Ishikawa (cell line): ENCODE data around the gene FNDC8.

ENCODE experiments used
- CEBPB ChIP-seq: IDR thresholded peaks from 2 replicates; pipeline ENCODE4 v1.6.1; 2012
- CREB1 ChIP-seq: IDR thresholded peaks from 2 replicates; pipeline ENCODE4 v1.6.1; 2012; ENCODE audit warnings: low read depth
- EGR1 ChIP-seq: IDR thresholded peaks from 2 replicates; pipeline ENCODE4 v1.6.1; 2012
- EP300 ChIP-seq: IDR thresholded peaks from 2 replicates; pipeline ENCODE4 v1.6.1; 2012; ENCODE audit warnings: borderline replicate concordance
- FOXM1 ChIP-seq: IDR thresholded peaks from 2 replicates; pipeline ENCODE4 v1.6.1; 2012; ENCODE audit warnings: low read depth, borderline replicate concordance
- NFIC ChIP-seq: IDR thresholded peaks from 2 replicates; pipeline ENCODE4 v1.6.1; 2012
- RAD21 ChIP-seq: IDR thresholded peaks from 2 replicates; pipeline ENCODE4 v1.6.1; 2012; ENCODE audit warnings: low read depth
- TAF1 ChIP-seq: IDR thresholded peaks from 2 replicates; pipeline ENCODE4 v1.6.1; 2012; ENCODE audit warnings: low read depth, mild to moderate bottlenecking
- TCF12 ChIP-seq: IDR thresholded peaks from 2 replicates; pipeline ENCODE4 v1.6.1; 2012; ENCODE audit warnings: low read depth
- TEAD4 ChIP-seq: IDR thresholded peaks from 2 replicates; pipeline ENCODE4 v1.6.1; 2012
- YY1 ChIP-seq: IDR thresholded peaks from 2 replicates; pipeline ENCODE4 v1.6.1; 2012; ENCODE audit warnings: low read depth
- ZBTB7A ChIP-seq: IDR thresholded peaks from 2 replicates; pipeline ENCODE4 v1.6.1; 2012; ENCODE audit warnings: low read depth
- TF ChIP-seq, protein P1 (sequence below): IDR thresholded peaks from 2 replicates; pipeline ENCODE4 v1.6.1; 2012
- TF ChIP-seq, protein P2 (sequence below): IDR thresholded peaks from 2 replicates; pipeline ENCODE4 v1.6.1; 2012
- TF ChIP-seq, protein P3 (sequence below): IDR thresholded peaks from 2 replicates; pipeline ENCODE4 v1.6.1; 2012; ENCODE audit warnings: low read depth, mild to moderate bottlenecking

Gene FNDC8

DNA sequence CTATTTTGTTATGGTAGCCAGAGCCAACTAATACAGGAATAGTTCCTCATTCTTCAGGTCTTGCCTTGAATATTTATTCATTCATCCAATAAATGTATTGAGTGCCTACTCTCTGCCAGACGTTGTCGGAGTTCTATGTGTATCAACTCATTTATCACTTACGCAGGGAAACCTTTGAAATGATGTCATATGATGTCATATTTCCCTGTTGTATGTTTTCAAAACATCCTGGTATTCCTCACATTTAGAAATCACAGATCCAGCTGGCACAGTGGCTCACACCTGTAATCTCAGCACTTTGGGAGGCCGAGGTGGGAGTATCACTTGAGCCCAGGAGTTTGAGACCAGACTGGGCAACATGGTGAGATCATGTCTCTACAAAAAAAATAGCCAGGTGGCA, 23.4 kb downstream of the FNDC8 start:
- TF ChIP-seq EP300 (no peak), CEBPB (no peak), TEAD4 (no peak), RAD21 (no peak), CREB1 (no peak), EGR1 (no peak), TAF1 (no peak), TCF12 (no peak), YY1 (no peak), ZBTB7A (no peak), NFIC (no peak), FOXM1 (no peak)
- TF ChIP-seq, protein P1, sequence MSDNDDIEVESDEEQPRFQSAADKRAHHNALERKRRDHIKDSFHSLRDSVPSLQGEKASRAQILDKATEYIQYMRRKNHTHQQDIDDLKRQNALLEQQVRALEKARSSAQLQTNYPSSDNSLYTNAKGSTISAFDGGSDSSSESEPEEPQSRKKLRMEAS: no peak
- TF ChIP-seq, protein P2, sequence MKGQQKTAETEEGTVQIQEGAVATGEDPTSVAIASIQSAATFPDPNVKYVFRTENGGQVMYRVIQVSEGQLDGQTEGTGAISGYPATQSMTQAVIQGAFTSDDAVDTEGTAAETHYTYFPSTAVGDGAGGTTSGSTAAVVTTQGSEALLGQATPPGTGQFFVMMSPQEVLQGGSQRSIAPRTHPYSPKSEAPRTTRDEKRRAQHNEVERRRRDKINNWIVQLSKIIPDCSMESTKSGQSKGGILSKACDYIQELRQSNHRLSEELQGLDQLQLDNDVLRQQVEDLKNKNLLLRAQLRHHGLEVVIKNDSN: no peak
- TF ChIP-seq, protein P3, sequence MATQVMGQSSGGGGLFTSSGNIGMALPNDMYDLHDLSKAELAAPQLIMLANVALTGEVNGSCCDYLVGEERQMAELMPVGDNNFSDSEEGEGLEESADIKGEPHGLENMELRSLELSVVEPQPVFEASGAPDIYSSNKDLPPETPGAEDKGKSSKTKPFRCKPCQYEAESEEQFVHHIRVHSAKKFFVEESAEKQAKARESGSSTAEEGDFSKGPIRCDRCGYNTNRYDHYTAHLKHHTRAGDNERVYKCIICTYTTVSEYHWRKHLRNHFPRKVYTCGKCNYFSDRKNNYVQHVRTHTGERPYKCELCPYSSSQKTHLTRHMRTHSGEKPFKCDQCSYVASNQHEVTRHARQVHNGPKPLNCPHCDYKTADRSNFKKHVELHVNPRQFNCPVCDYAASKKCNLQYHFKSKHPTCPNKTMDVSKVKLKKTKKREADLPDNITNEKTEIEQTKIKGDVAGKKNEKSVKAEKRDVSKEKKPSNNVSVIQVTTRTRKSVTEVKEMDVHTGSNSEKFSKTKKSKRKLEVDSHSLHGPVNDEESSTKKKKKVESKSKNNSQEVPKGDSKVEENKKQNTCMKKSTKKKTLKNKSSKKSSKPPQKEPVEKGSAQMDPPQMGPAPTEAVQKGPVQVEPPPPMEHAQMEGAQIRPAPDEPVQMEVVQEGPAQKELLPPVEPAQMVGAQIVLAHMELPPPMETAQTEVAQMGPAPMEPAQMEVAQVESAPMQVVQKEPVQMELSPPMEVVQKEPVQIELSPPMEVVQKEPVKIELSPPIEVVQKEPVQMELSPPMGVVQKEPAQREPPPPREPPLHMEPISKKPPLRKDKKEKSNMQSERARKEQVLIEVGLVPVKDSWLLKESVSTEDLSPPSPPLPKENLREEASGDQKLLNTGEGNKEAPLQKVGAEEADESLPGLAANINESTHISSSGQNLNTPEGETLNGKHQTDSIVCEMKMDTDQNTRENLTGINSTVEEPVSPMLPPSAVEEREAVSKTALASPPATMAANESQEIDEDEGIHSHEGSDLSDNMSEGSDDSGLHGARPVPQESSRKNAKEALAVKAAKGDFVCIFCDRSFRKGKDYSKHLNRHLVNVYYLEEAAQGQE: no peak

DNA sequence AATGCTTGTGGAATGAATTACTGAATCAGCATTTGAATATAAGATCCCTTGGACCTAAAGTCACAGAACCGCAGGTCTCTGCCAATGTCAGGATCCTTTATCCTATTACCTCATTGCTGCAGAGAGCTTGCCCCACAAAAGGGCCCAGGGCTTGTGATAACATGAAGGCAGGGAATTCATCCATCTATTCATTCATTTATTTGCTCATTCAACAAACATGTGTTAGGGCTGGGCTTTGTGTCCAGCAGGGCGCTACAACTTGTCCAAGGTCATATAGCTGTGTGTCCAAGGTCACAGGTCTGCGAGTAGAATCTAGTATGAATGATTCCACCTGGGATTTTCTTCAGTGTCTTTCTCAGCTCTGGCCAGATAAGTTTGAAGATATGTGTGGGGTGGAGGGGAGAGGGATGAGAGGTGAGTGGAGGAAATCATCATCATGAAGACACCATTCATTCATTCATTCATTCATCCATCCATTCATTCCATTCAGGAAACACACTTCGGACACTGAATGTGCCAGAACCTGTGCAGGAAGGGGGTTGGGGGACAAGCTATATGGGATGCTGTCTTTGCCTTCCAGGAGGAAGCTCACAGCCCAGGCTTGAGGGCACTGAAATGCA, 24.9 kb downstream of the FNDC8 start:
- TF ChIP-seq, protein P1: no peak
- no peak for TF ChIP-seq CREB1
- TF ChIP-seq, protein P2: no peak
- TF ChIP-seq, protein P3: no peak
- TF ChIP-seq EGR1: no peak
- no peak for TF ChIP-seq RAD21
- no peak for TF ChIP-seq CEBPB
- TF ChIP-seq TAF1: no peak
- TF ChIP-seq YY1: no peak
- no peak for TF ChIP-seq FOXM1
- TF ChIP-seq ZBTB7A: no peak
- no peak for TF ChIP-seq EP300

DNA sequence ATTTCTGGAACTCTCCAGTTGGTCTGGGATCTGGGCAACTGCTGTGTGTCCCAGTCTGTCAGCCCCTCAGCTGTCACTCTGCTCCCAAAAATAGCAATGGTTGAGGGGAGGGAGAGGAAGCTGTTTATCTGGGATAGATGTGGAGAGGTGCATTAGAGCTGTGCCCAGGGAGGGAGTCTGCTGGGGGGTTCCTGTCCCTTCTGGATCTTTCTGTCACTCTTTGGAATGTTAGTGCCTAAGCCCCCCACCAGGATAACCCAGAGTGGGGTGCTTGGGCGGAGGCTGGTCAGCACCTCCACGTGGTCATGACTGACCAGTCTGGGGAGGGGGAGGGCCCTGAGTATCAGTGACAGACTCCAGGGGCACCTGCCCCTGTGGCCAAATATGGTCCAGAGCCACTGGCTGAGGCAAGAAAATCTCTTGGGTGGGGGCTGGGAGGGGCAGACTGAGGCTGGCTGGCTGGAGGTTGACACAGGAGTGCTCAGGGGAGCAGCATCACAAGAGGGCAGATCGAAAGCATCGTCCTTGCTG, 26.0 kb downstream of the FNDC8 start, which contains the start of gene UNC45B:
UNC45B (plus strand) TSS at position 443 of the 531 bp plus-strand sequence. CDS start 447 bp downstream, outside the sequence.
- TF ChIP-seq FOXM1: no peak
- TF ChIP-seq ZBTB7A: no peak
- TF ChIP-seq NFIC: no peak
- TF ChIP-seq EP300: no peak
- TF ChIP-seq TAF1: no peak
- no peak for TF ChIP-seq CREB1
- no peak for TF ChIP-seq RAD21
- TF ChIP-seq, protein P3: no peak
- TF ChIP-seq TCF12: no peak
- TF ChIP-seq, protein P2: no peak
- no peak for TF ChIP-seq TEAD4
- TF ChIP-seq EGR1: no peak
- TF ChIP-seq YY1: no peak
- TF ChIP-seq, protein P1: no peak
- no peak for TF ChIP-seq CEBPB

DNA sequence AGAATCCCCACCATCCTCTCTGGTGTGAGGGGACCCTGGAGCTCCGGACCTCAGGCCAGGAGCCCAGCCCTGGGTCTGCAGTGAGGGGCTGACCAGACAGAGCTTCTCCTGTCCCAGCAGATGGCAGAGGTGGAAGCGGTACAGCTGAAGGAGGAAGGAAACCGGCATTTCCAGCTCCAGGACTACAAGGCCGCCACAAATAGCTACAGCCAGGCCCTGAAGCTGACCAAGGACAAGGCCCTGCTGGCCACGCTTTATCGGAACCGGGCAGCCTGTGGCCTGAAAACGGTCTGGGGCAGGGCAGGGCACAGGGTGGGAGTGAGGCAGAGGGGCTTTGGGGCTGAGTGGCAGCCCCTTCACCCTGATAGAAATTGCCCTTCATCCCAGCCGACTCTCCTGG, 26.7 kb downstream of the FNDC8 start:
- TF ChIP-seq, protein P1: no peak
- TF ChIP-seq TCF12 (no peak), EP300 (no peak), TEAD4 (no peak), TAF1 (no peak), YY1 (no peak), CREB1 (no peak)
